ENCODE results near the gene GPR12.
"Not testable (repeated sequence)": the region's sequence is repeated elsewhere in the genome, so short reads cannot be mapped to it uniquely, and the experiment has no call there.

Gene GPR12

DNA sequence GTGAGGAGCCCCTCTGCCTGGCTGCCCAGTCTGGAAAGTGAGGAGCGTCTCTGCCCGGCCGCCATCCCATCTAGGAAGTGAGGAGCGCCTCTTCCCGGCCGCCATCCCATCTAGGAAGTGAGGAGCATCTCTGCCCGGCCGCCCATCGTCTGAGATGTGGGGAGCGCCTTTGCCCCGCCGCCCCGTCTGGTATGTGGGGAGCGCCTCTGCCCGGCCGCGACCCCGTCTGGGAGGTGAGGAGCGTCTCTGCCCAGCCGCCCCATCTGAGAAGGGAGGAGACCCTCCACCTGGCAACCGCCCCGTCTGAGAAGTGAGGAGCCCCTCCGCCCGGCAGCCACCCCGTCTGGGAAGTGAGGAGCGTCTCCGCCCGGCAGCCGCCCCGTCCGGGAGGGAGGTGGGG, 37.0 kb downstream of the GPR12 start:
- not testable (repeated sequence) for H3K4me3 Mint-ChIP-seq

GRCh38 chr13:26722321-26722720, 38.3 kb downstream of the GPR12 start:
- DNase-seq (ENCODE audit: low spot score): no peak
- peaks cover 19% of the 10 kb centered on the region for H3K4me1 Mint-ChIP-seq (ENCODE audit: low read depth)
- no peak overlapping the region for H3K27ac Mint-ChIP-seq
- H3K36me3 Mint-ChIP-seq (ENCODE audit: low read depth): no peaks in the 10 kb centered on the region
- peak overlapping the region; percentile 11 for H3K4me3 Mint-ChIP-seq
- no peaks in the 10 kb centered on the region for H3K27me3 Mint-ChIP-seq (ENCODE audit: low read depth)
- H3K9me3 Mint-ChIP-seq: peaks cover 3% of the 10 kb centered on the region

More for the DNA sequence above, 37.0 kb downstream of the GPR12 start:
- not testable (repeated sequence) for H3K27me3 Mint-ChIP-seq (ENCODE audit: low read depth); DNase-seq (ENCODE audit: low spot score); H3K9me3 Mint-ChIP-seq; H3K36me3 Mint-ChIP-seq (ENCODE audit: low read depth); H3K27ac Mint-ChIP-seq
- H3K4me1 Mint-ChIP-seq (ENCODE audit: low read depth): peaks cover 19% of the 10 kb centered on the region

- peak; percentile 20 for DNase-seq (ENCODE audit: low spot score)
- Mint-ChIP-seq H3K27ac (peak overlapping the region; percentile 71), H3K9me3 (peaks cover 3% of the 10 kb centered on the region), H3K27me3 (ENCODE audit: low read depth) (no peaks in the 10 kb centered on the region), H3K4me3 (peak overlapping the region; percentile 79), H3K4me1 (ENCODE audit: low read depth) (peaks cover 19% of the 10 kb centered on the region), H3K36me3 (ENCODE audit: low read depth) (no peaks in the 10 kb centered on the region)
Measured at GRCh38 chr13:26721251-26722121, 39.1 kb downstream of the GPR12 start.

- Mint-ChIP-seq H3K27me3 (ENCODE audit: low read depth) (no peaks in the 10 kb centered on the region), H3K9me3 (no peaks in the 10 kb centered on the region), H3K27ac (no peak overlapping the region), H3K36me3 (ENCODE audit: low read depth) (no peaks in the 10 kb centered on the region), H3K4me3 (no peak overlapping the region), H3K4me1 (ENCODE audit: low read depth) (peaks cover 19% of the 10 kb centered on the region)
- no peak for DNase-seq (ENCODE audit: low spot score)
Measured at GRCh38 chr13:26719356-26719945, 41.1 kb downstream of the GPR12 start.

- Mint-ChIP-seq H3K9me3 (no peaks in the 10 kb centered on the region), H3K36me3 (ENCODE audit: low read depth) (no peaks in the 10 kb centered on the region), H3K27me3 (ENCODE audit: low read depth) (no peaks in the 10 kb centered on the region), H3K27ac (no peak overlapping the region), H3K4me1 (ENCODE audit: low read depth) (peaks cover 19% of the 10 kb centered on the region), H3K4me3 (no peak overlapping the region)
- DNase-seq (ENCODE audit: low spot score): no peak
Measured at GRCh38 chr13:26718872-26719271, 41.7 kb downstream of the GPR12 start.

DNA sequence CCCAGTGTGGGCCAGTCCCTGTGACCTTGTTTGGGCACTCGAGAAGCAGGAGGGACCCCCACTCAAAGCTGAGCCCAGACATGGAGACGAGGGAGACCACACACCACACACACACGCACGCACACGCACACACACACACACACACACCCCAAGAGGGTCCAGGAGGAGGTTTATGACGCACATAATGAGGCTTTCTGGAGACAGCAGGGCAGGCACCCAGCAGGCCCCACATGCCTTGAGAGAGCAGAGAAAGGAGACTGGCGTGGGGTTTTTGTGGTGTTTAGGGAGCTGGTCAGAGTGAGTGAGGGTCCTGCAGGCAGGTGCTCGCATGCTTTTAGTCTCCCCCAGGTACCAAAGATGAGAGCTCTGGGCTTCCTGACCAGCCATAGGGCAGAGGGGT, 42.4 kb downstream of the GPR12 start:
- Mint-ChIP-seq H3K36me3 (ENCODE audit: low read depth) (no peaks in the 10 kb centered on the region), H3K4me3 (no peak overlapping the region), H3K27me3 (ENCODE audit: low read depth) (no peaks in the 10 kb centered on the region), H3K9me3 (no peaks in the 10 kb centered on the region), H3K27ac (no peak overlapping the region), H3K4me1 (ENCODE audit: low read depth) (peaks cover 19% of the 10 kb centered on the region)
- DNase-seq (ENCODE audit: low spot score): no peak

- no peak overlapping the region for H3K4me3 Mint-ChIP-seq
- peaks cover 16% of the 10 kb centered on the region for H3K4me1 Mint-ChIP-seq (ENCODE audit: low read depth)
- H3K27me3 Mint-ChIP-seq (ENCODE audit: low read depth): peaks cover 3% of the 10 kb centered on the region
- H3K27ac Mint-ChIP-seq: no peak overlapping the region
- peaks cover 4% of the 10 kb centered on the region for H3K9me3 Mint-ChIP-seq
- DNase-seq (ENCODE audit: low spot score): no peak
- no peaks in the 10 kb centered on the region for H3K36me3 Mint-ChIP-seq (ENCODE audit: low read depth)
Measured at GRCh38 chr13:26716984-26717383, 43.6 kb downstream of the GPR12 start.

DNA sequence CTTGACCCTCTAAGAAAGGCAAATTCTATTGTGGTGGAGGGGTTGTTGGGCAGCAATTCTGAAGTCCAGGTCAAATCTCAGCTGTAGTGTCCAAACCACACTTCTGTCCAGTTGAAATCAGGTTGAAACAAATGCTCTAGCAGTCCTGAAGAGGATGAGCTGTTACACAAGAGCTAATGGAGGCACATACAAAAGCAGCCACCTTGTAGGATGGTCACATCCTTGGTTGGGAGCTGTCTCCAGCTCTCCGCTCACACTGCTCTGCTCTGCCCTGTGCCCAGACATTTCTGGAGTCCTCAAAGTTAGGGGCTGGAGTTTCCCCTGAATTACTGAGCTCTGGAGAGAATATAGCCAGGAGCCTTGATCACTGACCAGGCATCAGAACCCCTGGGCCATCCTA, 47.2 kb downstream of the GPR12 start:
- DNase-seq (ENCODE audit: low spot score): no peak
- Mint-ChIP-seq H3K36me3 (ENCODE audit: low read depth) (no peaks in the 10 kb centered on the region), H3K4me3 (no peak overlapping the region), H3K4me1 (ENCODE audit: low read depth) (no peaks in the 10 kb centered on the region), H3K27me3 (ENCODE audit: low read depth) (peaks cover 3% of the 10 kb centered on the region), H3K9me3 (peaks cover 4% of the 10 kb centered on the region), H3K27ac (no peak overlapping the region)

DNA sequence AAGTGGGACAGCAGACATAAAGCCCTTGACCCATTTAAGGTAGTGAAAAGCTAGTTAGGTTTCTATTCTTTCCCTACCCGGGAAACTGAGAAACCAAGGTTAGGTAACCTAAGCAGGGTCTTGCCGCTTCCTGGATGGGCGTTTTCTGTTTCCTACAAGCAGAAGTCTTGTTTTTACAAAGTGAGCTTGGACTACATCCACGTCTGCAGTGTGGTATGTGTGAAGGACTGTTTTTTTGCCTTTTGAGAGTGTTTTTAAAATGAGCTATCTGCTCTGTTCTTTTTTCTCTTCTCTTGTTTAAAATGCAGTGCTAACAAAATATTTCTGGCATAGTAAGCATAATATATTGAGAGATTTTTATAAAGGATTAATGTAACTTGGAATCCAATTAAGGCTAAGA, 49.4 kb downstream of the GPR12 start:
- H3K4me3 Mint-ChIP-seq: no peak overlapping the region
- no peaks in the 10 kb centered on the region for H3K4me1 Mint-ChIP-seq (ENCODE audit: low read depth)
- peaks cover 4% of the 10 kb centered on the region for H3K9me3 Mint-ChIP-seq
- no peak for DNase-seq (ENCODE audit: low spot score)
- H3K27ac Mint-ChIP-seq: no peak overlapping the region
- H3K36me3 Mint-ChIP-seq (ENCODE audit: low read depth): no peaks in the 10 kb centered on the region
- peaks cover 3% of the 10 kb centered on the region for H3K27me3 Mint-ChIP-seq (ENCODE audit: low read depth)

DNA sequence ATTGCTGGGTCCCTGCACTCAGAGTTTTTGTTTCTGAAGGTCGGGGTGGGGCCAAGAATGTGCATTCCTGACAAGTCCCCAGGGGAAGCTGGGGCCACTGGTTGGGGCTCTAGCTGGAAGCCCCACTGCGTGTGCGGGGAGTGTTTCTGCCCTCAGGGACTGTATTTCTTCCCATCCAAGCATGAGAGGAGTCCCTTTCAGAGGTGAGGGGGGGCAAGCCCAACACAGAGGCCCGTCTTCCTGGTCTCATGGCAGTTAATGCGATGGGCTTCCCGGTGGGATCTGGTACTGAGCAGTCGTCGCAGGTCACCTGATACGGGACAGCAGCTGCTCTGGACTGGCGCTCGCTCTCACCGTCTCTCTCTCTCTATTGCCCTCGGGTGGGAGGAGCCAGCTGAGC, 50.4 kb downstream of the GPR12 start:
- Mint-ChIP-seq H3K4me3 (no peak overlapping the region), H3K4me1 (ENCODE audit: low read depth) (no peaks in the 10 kb centered on the region), H3K9me3 (peaks cover 4% of the 10 kb centered on the region), H3K27me3 (ENCODE audit: low read depth) (peaks cover 3% of the 10 kb centered on the region), H3K27ac (no peak overlapping the region), H3K36me3 (ENCODE audit: low read depth) (no peaks in the 10 kb centered on the region)
- no peak for DNase-seq (ENCODE audit: low spot score)

DNA sequence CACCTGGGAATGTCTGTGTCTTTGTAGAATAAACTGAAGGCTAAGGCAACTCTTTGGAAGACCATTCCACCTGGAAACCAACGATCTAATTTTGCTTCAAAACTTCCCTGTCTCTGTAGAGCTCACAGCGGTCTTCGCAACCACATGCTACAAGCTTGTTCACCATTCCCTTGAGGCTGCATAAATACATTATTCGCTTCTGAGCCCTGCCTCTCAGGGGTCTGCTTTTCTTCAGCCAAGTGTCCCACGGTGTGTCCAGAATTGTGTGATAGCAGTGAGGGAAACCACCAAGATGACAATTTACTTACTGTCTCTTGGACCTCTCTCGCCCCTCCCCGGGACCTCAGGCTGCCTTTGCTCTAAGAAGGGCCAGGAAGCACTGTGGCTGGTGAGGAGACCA, 51.1 kb downstream of the GPR12 start:
- Mint-ChIP-seq H3K27ac (no peak overlapping the region), H3K4me3 (no peak overlapping the region), H3K9me3 (peaks cover 4% of the 10 kb centered on the region), H3K36me3 (ENCODE audit: low read depth) (no peaks in the 10 kb centered on the region), H3K4me1 (ENCODE audit: low read depth) (no peaks in the 10 kb centered on the region), H3K27me3 (ENCODE audit: low read depth) (peaks cover 3% of the 10 kb centered on the region)
- no peak for DNase-seq (ENCODE audit: low spot score)

GRCh38 chr13:26708007-26708297, 52.6 kb downstream of the GPR12 start:
- Mint-ChIP-seq H3K4me1 (ENCODE audit: low read depth) (no peaks in the 10 kb centered on the region), H3K9me3 (peaks cover 4% of the 10 kb centered on the region), H3K27ac (no peak overlapping the region), H3K4me3 (no peak overlapping the region), H3K36me3 (ENCODE audit: low read depth) (no peaks in the 10 kb centered on the region), H3K27me3 (ENCODE audit: low read depth) (peaks cover 4% of the 10 kb centered on the region)
- DNase-seq (ENCODE audit: low spot score): no peak

DNA sequence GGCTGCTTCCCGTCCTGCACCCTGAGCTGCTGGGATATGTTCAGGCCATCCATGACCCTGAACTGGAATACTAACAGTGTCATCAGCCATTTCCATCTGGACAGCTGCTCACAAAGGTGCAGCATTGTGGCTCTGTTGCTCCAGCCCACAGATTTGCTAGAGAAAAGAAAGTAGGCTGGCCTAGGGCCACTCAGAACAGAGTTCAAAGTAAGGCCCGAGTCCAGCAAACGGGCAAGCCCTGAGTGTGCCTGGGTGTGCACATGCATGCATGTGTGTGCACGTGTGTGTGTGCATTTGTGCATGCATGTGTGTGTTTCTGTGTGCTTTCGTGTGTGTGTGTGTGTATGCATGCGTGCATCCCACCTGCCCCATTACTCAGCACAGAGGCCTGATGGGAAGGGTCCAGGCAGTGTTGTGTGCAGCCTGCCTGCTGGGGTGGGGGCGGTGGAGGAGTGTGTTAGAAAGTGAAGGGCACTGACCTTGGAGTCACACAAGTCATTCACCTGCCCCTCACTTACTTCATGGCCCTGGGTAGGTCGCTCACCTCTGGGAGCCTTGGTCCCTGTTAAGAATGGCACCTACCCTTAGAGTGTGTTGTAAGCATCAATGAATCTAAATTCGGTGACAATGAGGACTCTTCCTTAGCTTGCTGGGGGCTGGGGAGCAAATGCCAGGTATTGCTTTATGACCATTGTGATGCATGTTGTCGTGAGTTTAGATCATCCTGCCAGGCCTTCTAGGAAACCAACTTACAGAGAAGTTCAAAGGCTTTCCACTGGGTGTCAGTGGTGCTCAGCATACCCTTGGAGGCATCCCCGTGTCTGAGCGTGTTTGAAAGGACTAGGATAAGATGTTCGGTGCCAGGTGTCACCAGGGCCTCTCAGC, 53.2 kb downstream of the GPR12 start:
- no peak for DNase-seq (ENCODE audit: low spot score)
- H3K27ac Mint-ChIP-seq: no peak overlapping the region
- H3K36me3 Mint-ChIP-seq (ENCODE audit: low read depth): no peaks in the 10 kb centered on the region
- no peaks in the 10 kb centered on the region for H3K4me1 Mint-ChIP-seq (ENCODE audit: low read depth)
- no peak overlapping the region for H3K4me3 Mint-ChIP-seq
- H3K9me3 Mint-ChIP-seq: peaks cover under 1% of the 10 kb centered on the region
- peaks cover 2% of the 10 kb centered on the region for H3K27me3 Mint-ChIP-seq (ENCODE audit: low read depth)

- Mint-ChIP-seq H3K27me3 (ENCODE audit: low read depth) (peaks cover 2% of the 10 kb centered on the region), H3K9me3 (no peaks in the 10 kb centered on the region), H3K27ac (no peak overlapping the region), H3K36me3 (ENCODE audit: low read depth) (no peaks in the 10 kb centered on the region), H3K4me1 (ENCODE audit: low read depth) (no peaks in the 10 kb centered on the region), H3K4me3 (no peak overlapping the region)
- DNase-seq (ENCODE audit: low spot score): no peak
Measured at GRCh38 chr13:26706381-26706780, 54.2 kb downstream of the GPR12 start.
